ENCODE measurements around the gene PRSS36.
A peak's percentile ranks its signal among the peaks of the same experiment; 100 is the strongest.
"Not testable (repeated sequence)": the region's sequence is repeated elsewhere in the genome, so short reads cannot be mapped to it uniquely, and the experiment has no call there.

PRSS36 gene

GRCh38 chr16:31183432-31184428 lies 33.9 kb upstream of the PRSS36 start:
- DNase-seq (ENCODE audit: low read depth, low spot score) = no peak

GRCh38 chr16:31182391-31182790 lies 32.5 kb upstream of the PRSS36 start:
- DNase-seq (ENCODE audit: low read depth, low spot score) = no peak

GRCh38 chr16:31181102-31181830 lies 31.4 kb upstream of the PRSS36 start:
- peak; percentile 49 for DNase-seq (ENCODE audit: low read depth, low spot score)

GRCh38 chr16:31179747-31180459 lies 30.0 kb upstream of the PRSS36 start, which contains the start of gene FUS:
Gene FUS, plus strand, starts transcription at chr16:31180139. Its CDS starts 76 bp downstream, at chr16:31180215.
- DNase-seq (ENCODE audit: low read depth, low spot score) = peak; percentile 94

- DNase-seq (ENCODE audit: low read depth, low spot score) = no peak
Measured at GRCh38 chr16:31179219-31179746, 29.4 kb upstream of the PRSS36 start.

- no peak for DNase-seq (ENCODE audit: low read depth, low spot score)
Measured at GRCh38 chr16:31177136-31177535, 27.3 kb upstream of the PRSS36 start.

- DNase-seq (ENCODE audit: low read depth, low spot score) = not testable (repeated sequence)
Measured at GRCh38 chr16:31170048-31170447, 20.2 kb upstream of the PRSS36 start.

GRCh38 chr16:31168848-31169247 lies 19.0 kb upstream of the PRSS36 start:
- DNase-seq (ENCODE audit: low read depth, low spot score) = peak; percentile 54

- DNase-seq (ENCODE audit: low read depth, low spot score) = no peak
Measured at GRCh38 chr16:31167315-31167714, 17.4 kb upstream of the PRSS36 start.

GRCh38 chr16:31157136-31157535 lies 7.3 kb upstream of the PRSS36 start:
- no peak for DNase-seq (ENCODE audit: low read depth, low spot score)

GRCh38 chr16:31150976-31151375 lies 1.1 kb upstream of the PRSS36 start:
- DNase-seq (ENCODE audit: low read depth, low spot score) = not testable (repeated sequence)

GRCh38 chr16:31149332-31149731 lies 534 bp downstream of the PRSS36 start:
- no peak for DNase-seq (ENCODE audit: low read depth, low spot score)

GRCh38 chr16:31148896-31149295 lies 970 bp downstream of the PRSS36 start:
- DNase-seq (ENCODE audit: low read depth, low spot score) = no peak

GRCh38 chr16:31148281-31148728 lies 1.6 kb downstream of the PRSS36 start:
- peak; percentile 45 for DNase-seq (ENCODE audit: low read depth, low spot score)

- no peak for DNase-seq (ENCODE audit: low read depth, low spot score)
Measured at GRCh38 chr16:31147574-31147973, 2.3 kb downstream of the PRSS36 start.

- no peak for DNase-seq (ENCODE audit: low read depth, low spot score)
Measured at GRCh38 chr16:31145398-31145990, 4.4 kb downstream of the PRSS36 start.

- not testable (repeated sequence) for DNase-seq (ENCODE audit: low read depth, low spot score)
Measured at GRCh38 chr16:31144418-31144817, 5.4 kb downstream of the PRSS36 start.

- DNase-seq (ENCODE audit: low read depth, low spot score) = no peak
Measured at GRCh38 chr16:31143694-31144148, 6.1 kb downstream of the PRSS36 start.

- no peak for DNase-seq (ENCODE audit: low read depth, low spot score)
Measured at GRCh38 chr16:31143011-31143693, 6.7 kb downstream of the PRSS36 start.

Data from ELF-1 (cell line).